HEK293T (cell line): ENCODE results near the gene QPCT.

ENCODE experiments used
- HDGF ChIP-seq: fragments of 450-650 bp; IDR thresholded peaks from 2 replicates; pipeline ENCODE4 v1.6.1; 2017; ENCODE audit warnings: antibody characterized with exemption, borderline replicate concordance
- SP1 ChIP-seq: fragments of 450-650 bp; IDR thresholded peaks from 2 replicates; pipeline ENCODE4 v1.6.1; 2017

DNA sequence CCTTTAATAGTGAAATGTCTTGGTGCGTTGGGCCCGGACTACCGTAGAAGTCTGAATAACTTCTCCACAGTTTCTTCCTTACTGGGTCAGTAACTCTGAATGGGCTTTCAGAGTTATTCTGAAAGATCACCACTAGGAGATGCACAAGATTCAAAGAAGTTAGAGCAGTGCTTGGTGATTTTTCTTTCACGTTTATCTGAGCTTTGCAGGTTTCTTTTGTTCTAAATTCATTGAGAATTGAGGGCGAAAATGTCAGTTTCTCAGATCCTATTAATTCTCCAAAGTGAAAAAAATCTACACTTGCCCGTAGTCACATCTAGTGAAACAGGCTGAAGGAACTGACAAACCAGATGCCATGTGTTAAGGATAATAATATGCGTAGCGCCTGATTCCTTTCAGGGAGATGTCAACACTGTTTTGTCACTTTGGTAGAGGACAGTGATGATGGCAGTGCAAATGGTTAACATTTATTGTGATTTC, 70.1 kb downstream of the QPCT start:
- TF ChIP-seq SP1 (no peak), HDGF (no peak)
